Duodenal mucosa (tissue), 2 donors: ENCODE measurements around the gene SSR2.

Experiments used
- H3K27ac ChIP-seq: one replicate; pipeline ENCODE4 v1.7.0; 2013; ENCODE audit warnings: low read depth, low read length
- H3K27me3 ChIP-seq, 2 donors: one replicate each; pipeline ENCODE4 v1.7.0; 2013; ENCODE audit warnings: low read length in 2 of 2, control low read depth in 1 of 2; ENCODE audit not compliant: insufficient read depth in 2 of 2, control insufficient read depth in 1 of 2
- H3K36me3 ChIP-seq, 2 donors: one replicate each; pipeline ENCODE4 v1.7.0; 2013; ENCODE audit warnings: low read length in 2 of 2, control low read depth in 1 of 2; ENCODE audit not compliant: insufficient read depth in 2 of 2, control insufficient read depth in 1 of 2
- H3K4me1 ChIP-seq, 2 donors: one replicate each; pipeline ENCODE4 v1.7.0; 2013; ENCODE audit warnings: low read length in 2 of 2, control low read depth in 1 of 2; ENCODE audit not compliant: insufficient read depth in 2 of 2, control insufficient read depth in 1 of 2
- H3K4me3 ChIP-seq, 2 donors: one replicate each; pipeline ENCODE4 v1.7.0; 2013; ENCODE audit warnings: low read length in 2 of 2, low read depth in 1 of 2
- H3K9ac ChIP-seq, 2 donors: one replicate each; pipeline ENCODE4 v1.7.0; 2013; ENCODE audit warnings: low read length in 2 of 2, low read depth in 1 of 2
- H3K9me3 ChIP-seq, 2 donors: one replicate each; pipeline ENCODE4 v1.7.0; 2013; ENCODE audit warnings: low read length in 2 of 2, control low read depth in 1 of 2; ENCODE audit not compliant: control insufficient read depth in 1 of 2

The SSR2 gene

DNA sequence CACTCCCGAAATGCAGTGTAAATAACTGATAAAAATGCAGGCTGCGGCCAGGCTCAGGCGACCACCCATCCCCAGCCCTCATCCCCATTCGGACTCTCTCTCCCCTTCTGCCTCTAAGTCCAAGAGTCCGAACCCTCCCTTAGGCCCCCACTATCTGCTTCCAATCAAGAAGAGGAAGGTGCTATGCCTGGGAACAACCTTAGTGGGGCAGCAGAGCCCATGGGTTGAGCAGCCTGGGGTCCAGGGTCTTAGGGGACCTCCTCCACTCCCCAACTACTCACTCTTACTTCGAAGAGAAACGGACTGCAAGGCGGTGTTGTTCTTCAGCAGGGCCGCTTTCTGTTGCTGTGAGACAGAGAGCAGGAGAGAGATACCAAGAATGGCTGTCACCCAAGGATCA lies 54.6 kb downstream of the SSR2 start:
- Histone ChIP-seq H3K4me1 (peaks cover 41 to 46% of the 10 kb centered on the region in 2 donors), H3K27ac (no peak overlapping the region), H3K9me3 (no peaks in the 10 kb centered on the region), H3K36me3 (peaks cover 56 to 79% of the 10 kb centered on the region in 2 donors), H3K27me3 (no peaks in the 10 kb centered on the region), H3K9ac (no peak overlapping the region), H3K4me3 (no peak overlapping the region)

DNA sequence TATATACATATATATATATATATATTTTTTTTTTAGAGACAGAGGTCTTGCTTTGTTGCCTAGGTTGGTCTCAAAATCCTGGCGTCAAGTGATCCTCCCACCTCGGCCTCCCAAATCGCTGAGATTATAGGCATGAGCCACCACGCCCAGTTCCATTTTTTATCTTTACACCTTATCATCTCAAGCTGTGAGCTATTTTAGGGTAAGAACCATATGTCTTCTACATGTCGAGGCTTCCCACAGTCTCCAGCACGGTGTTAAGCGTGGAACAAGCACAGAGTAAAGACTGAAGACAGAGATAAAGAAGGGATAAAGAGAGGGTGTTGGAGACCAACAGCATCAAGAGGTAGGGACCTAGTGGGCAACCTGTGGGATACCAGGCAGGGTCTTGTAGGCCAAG lies 56.6 kb downstream of the SSR2 start:
- Histone ChIP-seq H3K27ac (no peak overlapping the region), H3K9me3 (no peaks in the 10 kb centered on the region), H3K27me3 (no peaks in the 10 kb centered on the region), H3K9ac (no peak overlapping the region), H3K36me3 (peaks cover 56 to 85% of the 10 kb centered on the region in 2 donors), H3K4me3 (no peak overlapping the region), H3K4me1 (peaks cover 26 to 28% of the 10 kb centered on the region in 2 donors)

DNA sequence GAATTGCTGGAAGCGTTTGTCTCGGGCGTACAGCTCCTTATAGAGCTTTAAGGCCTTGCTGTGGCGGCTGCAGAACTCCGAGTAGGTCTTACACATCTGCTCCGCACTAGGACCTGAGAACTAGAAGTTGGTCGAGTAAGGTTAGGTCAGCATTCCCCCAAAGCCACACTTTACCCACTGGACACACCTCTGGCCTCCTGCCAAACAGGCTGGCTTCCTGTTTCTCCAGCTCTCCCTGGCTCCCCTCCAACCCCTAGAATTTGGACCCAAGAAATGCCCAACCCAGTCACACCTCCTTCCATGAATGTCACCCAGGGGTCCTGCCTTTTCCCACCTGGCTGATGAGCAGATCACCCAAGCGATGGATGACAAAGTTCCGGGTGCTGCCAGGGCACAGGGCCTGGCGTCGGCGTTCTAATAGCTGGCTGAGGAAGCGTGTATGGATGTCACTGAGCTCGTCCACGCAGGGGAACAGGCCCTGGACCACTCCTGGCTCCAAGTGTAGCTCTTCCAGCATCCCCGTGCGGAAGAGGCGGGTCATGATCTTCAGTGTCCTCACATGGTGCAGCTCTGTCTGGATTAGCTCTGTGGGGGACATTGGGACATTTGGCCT lies 58.0 kb downstream of the SSR2 start:
- Histone ChIP-seq H3K4me1 (peaks cover 12 to 13% of the 10 kb centered on the region in 2 donors), H3K9ac (no peak overlapping the region), H3K9me3 (no peaks in the 10 kb centered on the region), H3K36me3 (peaks cover 48 to 84% of the 10 kb centered on the region in 2 donors), H3K27me3 (no peaks in the 10 kb centered on the region), H3K27ac (no peak overlapping the region), H3K4me3 (no peak overlapping the region)

DNA sequence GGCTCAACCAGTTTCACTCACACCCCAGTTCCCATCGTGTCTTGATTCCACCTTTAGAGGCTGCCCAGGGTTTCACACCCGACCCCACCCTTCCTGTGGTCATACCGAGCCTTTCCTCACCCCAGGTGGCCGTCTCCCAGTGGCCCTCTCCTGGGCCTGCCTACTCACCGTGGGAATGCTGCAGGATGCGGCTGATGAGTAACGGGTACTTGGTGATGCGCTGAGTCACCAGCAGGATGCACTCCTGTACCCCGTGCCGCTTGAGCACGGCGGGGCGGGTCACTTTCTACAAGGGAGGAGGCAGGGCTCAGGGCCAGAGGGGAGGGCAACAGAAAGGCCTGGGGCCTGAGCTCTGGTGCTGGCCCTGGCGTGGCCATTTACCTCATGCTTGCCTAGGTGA lies 58.8 kb downstream of the SSR2 start:
- peaks cover 6 to 7% of the 10 kb centered on the region in 2 donors for H3K4me1 ChIP-seq

DNA sequence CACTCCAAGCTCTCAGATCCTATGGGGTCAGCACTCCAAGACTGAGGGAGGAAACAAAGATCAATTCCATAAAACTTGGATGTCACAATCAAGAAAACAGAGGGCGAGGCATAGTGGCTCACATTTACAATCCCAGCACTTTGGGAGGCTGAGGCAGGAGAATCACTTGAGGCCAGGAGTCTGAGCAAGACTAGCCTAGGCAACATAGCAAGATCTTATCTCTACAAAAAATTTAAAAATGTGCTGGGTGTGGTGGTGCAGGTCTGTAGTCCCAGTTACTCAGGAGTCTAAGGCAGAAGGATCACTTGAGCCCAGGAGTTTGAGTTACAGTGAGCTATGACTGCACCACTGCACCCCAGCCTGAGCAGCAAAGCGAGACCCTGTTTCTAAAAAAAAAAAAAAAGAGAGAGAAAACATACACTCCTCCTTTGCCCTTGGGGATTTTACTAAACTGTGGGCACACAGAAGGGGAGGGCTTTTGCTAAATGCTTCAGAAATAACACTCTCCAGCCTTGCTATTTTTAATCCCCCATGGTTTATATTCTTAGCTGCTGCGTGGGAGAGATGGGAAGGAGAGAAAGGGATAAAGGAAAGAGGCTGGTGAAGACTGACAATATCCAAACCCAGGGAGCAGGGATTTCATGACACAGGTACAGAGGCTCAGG lies 60.5 kb downstream of the SSR2 start:
- H3K27ac ChIP-seq = no peak overlapping the region
- peaks cover 34 to 76% of the 10 kb centered on the region in 2 donors for H3K36me3 ChIP-seq
- no peak overlapping the region for H3K9ac ChIP-seq

More for the DNA sequence above, 58.8 kb downstream of the SSR2 start:
- H3K27ac ChIP-seq = no peak overlapping the region
- no peak overlapping the region for H3K9ac ChIP-seq
- H3K36me3 ChIP-seq = peaks cover 49 to 84% of the 10 kb centered on the region in 2 donors
- H3K4me3 ChIP-seq = no peak overlapping the region
- H3K27me3 ChIP-seq = no peaks in the 10 kb centered on the region
- no peaks in the 10 kb centered on the region for H3K9me3 ChIP-seq

More for the DNA sequence above, 60.5 kb downstream of the SSR2 start:
- H3K4me3 ChIP-seq = no peak overlapping the region
- H3K27me3 ChIP-seq = no peaks in the 10 kb centered on the region
- no peaks in the 10 kb centered on the region for H3K9me3 ChIP-seq
- H3K4me1 ChIP-seq = peaks cover 6 to 7% of the 10 kb centered on the region in 2 donors
